GM21447 (cell line): ENCODE measurements around the gene DNAJC25.

Experiments used
- ATAC-seq: cut with Tn5 transposase; IDR thresholded peaks from one replicate; pipeline ENCODE4 v1.9.1; 2021; ENCODE audit not compliant: unreplicated experiment

Gene DNAJC25

GRCh38 chr9:111627260-111627963 lies 3.7 kb upstream of the DNAJC25 start:
- no peak for ATAC-seq

GRCh38 chr9:111628411-111628810 lies 2.7 kb upstream of the DNAJC25 start:
- ATAC-seq, result no peak

GRCh38 chr9:111630182-111630963 lies 761 bp upstream of the DNAJC25 start:
- ATAC-seq, result peak; percentile 33

- ATAC-seq, result no peak
Observed at GRCh38 chr9:111630964-111631213, 245 bp upstream of the DNAJC25 start.

GRCh38 chr9:111632060-111632459 lies 926 bp downstream of the DNAJC25 start:
- ATAC-seq, result no peak

- no peak for ATAC-seq
Observed at GRCh38 chr9:111632695-111633388, 1.7 kb downstream of the DNAJC25 start.

GRCh38 chr9:111633389-111633736 lies 2.2 kb downstream of the DNAJC25 start:
- ATAC-seq, result no peak

- ATAC-seq, result no peak
Observed at GRCh38 chr9:111634860-111635259, 3.7 kb downstream of the DNAJC25 start.

GRCh38 chr9:111637421-111637950 lies 6.4 kb downstream of the DNAJC25 start:
- no peak for ATAC-seq

GRCh38 chr9:111644195-111644772 lies 13.2 kb downstream of the DNAJC25 start:
- ATAC-seq, result no peak

- ATAC-seq, result no peak
Observed at GRCh38 chr9:111645806-111646205, 14.7 kb downstream of the DNAJC25 start.

- no peak for ATAC-seq
Observed at GRCh38 chr9:111646417-111646816, 15.3 kb downstream of the DNAJC25 start.

- ATAC-seq, result no peak
Observed at GRCh38 chr9:111648066-111648465, 16.9 kb downstream of the DNAJC25 start.

GRCh38 chr9:111649016-111649415 lies 17.9 kb downstream of the DNAJC25 start:
- ATAC-seq, result no peak

GRCh38 chr9:111657051-111657450 lies 25.9 kb downstream of the DNAJC25 start:
- no peak for ATAC-seq

- no peak for ATAC-seq
Observed at GRCh38 chr9:111658943-111659342, 27.8 kb downstream of the DNAJC25 start.

GRCh38 chr9:111659691-111660090 lies 28.6 kb downstream of the DNAJC25 start:
- no peak for ATAC-seq

GRCh38 chr9:111661150-111661801 lies 30.1 kb downstream of the DNAJC25 start, which contains the start of gene GNG10:
TSS of gene GNG10 (plus strand) at chr9:111661605. CDS start at chr9:111661635, 30 bp downstream.
- peak; percentile 83 for ATAC-seq

GRCh38 chr9:111661802-111662521 lies 30.8 kb downstream of the DNAJC25 start:
- peak; percentile 35 for ATAC-seq

GRCh38 chr9:111662576-111663300 lies 31.6 kb downstream of the DNAJC25 start:
- no peak for ATAC-seq
